ENCODE data around the gene NIT1.

Gene NIT1
- total RNA-seq, result 25.0 reads per million, percentile 52 among the genes with 10 or more reads in this experiment

- peak; percentile 81 for DNase-seq
Measured at GRCh38 chr1:161117759-161118581, at the start of gene NIT1, which contains the start of gene PFDN2. Gene NIT1, plus strand, starts transcription at chr1:161118105. Its CDS starts 72 bp downstream, at chr1:161118177. Gene PFDN2, minus strand, starts transcription at chr1:161118037. Its CDS starts 11 bp downstream, at chr1:161118026.

GRCh38 chr1:161068306-161069234 lies 49.3 kb upstream of the NIT1 start:
- DNase-seq, result peak; percentile 72

- DNase-seq, result no peak
Measured at GRCh38 chr1:161069241-161069640, 48.7 kb upstream of the NIT1 start.

- peak; percentile 73 for DNase-seq
Measured at GRCh38 chr1:161069731-161070270, 48.1 kb upstream of the NIT1 start, which contains the start of gene ARHGAP30. Gene ARHGAP30, minus strand, starts transcription at chr1:161069891. Its CDS starts 267 bp downstream, at chr1:161069624.

- DNase-seq, result no peak
Measured at GRCh38 chr1:161070761-161071160, 47.1 kb upstream of the NIT1 start.

GRCh38 chr1:161071886-161072371 lies 46.0 kb upstream of the NIT1 start:
- peak; percentile 28 for DNase-seq

- no peak for DNase-seq
Measured at GRCh38 chr1:161072751-161073449, 45.0 kb upstream of the NIT1 start.

GRCh38 chr1:161073474-161074121 lies 44.3 kb upstream of the NIT1 start:
- no peak for DNase-seq

GRCh38 chr1:161074676-161075368 lies 43.1 kb upstream of the NIT1 start:
- DNase-seq, result no peak

- DNase-seq, result no peak
Measured at GRCh38 chr1:161076410-161076809, 41.5 kb upstream of the NIT1 start.

- no peak for DNase-seq
Measured at GRCh38 chr1:161077426-161077825, 40.5 kb upstream of the NIT1 start.

GRCh38 chr1:161079436-161080110 lies 38.3 kb upstream of the NIT1 start:
- no peak for DNase-seq

- no peak for DNase-seq
Measured at GRCh38 chr1:161080441-161081405, 37.2 kb upstream of the NIT1 start.

GRCh38 chr1:161081519-161081918 lies 36.4 kb upstream of the NIT1 start:
- no peak for DNase-seq

- no peak for DNase-seq
Measured at GRCh38 chr1:161082483-161082882, 35.4 kb upstream of the NIT1 start.

GRCh38 chr1:161082996-161083747 lies 34.7 kb upstream of the NIT1 start:
- no peak for DNase-seq

GRCh38 chr1:161083748-161084596 lies 33.9 kb upstream of the NIT1 start:
- no peak for DNase-seq

All from effector CD4-positive, alpha-beta T cell (primary cell).